PFSK-1 (cell line): ENCODE results near the gene CPA5.

ENCODE experiments used
- FOXP2 ChIP-seq: optimal IDR thresholded peaks from 2 replicates; pipeline ENCODE3; 2011; ENCODE audit warnings: borderline replicate concordance, control low read depth, inconsistent platforms; ENCODE audit not compliant: insufficient read depth; ENCODE audit errors: extremely low read length, extremely low read depth
- POLR2AphosphoS5 ChIP-seq: IDR thresholded peaks from 2 replicates; pipeline ENCODE4 v1.6.1; 2012; ENCODE audit warnings: low read depth, mild to moderate bottlenecking, control low read depth, low read length, moderate library complexity
- SIN3A ChIP-seq: IDR thresholded peaks from 2 replicates; pipeline ENCODE4 v1.6.1; 2012; ENCODE audit warnings: mild to moderate bottlenecking, low read length, moderate library complexity, borderline replicate concordance; ENCODE audit not compliant: insufficient read depth
- TAF1 ChIP-seq: IDR thresholded peaks from 2 replicates; pipeline ENCODE4 v1.6.1; 2012; ENCODE audit warnings: low read length, control low read depth, borderline replicate concordance; ENCODE audit not compliant: insufficient read depth
- TF ChIP-seq, protein P1 (sequence below), 2 experiments: IDR thresholded peaks; 2 replicates each; pipeline versions ENCODE4 v1.6.1 to v1.8.0; 2011 to 2012; ENCODE audit warnings: low read depth in 2 of 2, low read length in 2 of 2, control low read depth in 1 of 2, inconsistent platforms in 1 of 2, mild to moderate bottlenecking in 1 of 2, moderate library complexity in 1 of 2; ENCODE audit not compliant: insufficient read depth in 1 of 2

The CPA5 gene

DNA sequence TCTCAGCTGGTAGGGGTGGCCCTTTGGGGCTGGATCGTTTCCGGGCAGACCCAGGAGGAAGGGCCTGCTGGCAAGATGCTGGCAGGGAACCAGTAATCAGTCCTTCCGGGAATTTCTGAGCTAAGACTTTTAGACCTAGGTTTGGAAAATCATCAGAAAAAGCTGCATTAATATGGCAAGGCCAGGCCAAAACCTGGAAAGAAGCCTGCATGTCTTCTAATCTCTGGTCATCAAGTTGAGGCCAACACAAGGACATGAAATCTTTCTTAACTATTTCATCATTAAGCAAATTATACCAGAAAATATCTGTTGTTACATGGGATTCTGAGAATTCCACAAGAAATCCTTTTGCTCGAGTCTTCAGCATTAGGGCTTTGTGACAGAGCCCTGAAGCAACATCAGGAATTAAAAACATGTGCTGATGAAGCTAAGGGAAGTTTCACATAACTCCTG lies 55.5 kb downstream of the CPA5 start:
- TF ChIP-seq TAF1 (no peak), FOXP2 (no peak), POLR2AphosphoS5 (no peak), SIN3A (no peak)
- TF ChIP-seq, protein P1, sequence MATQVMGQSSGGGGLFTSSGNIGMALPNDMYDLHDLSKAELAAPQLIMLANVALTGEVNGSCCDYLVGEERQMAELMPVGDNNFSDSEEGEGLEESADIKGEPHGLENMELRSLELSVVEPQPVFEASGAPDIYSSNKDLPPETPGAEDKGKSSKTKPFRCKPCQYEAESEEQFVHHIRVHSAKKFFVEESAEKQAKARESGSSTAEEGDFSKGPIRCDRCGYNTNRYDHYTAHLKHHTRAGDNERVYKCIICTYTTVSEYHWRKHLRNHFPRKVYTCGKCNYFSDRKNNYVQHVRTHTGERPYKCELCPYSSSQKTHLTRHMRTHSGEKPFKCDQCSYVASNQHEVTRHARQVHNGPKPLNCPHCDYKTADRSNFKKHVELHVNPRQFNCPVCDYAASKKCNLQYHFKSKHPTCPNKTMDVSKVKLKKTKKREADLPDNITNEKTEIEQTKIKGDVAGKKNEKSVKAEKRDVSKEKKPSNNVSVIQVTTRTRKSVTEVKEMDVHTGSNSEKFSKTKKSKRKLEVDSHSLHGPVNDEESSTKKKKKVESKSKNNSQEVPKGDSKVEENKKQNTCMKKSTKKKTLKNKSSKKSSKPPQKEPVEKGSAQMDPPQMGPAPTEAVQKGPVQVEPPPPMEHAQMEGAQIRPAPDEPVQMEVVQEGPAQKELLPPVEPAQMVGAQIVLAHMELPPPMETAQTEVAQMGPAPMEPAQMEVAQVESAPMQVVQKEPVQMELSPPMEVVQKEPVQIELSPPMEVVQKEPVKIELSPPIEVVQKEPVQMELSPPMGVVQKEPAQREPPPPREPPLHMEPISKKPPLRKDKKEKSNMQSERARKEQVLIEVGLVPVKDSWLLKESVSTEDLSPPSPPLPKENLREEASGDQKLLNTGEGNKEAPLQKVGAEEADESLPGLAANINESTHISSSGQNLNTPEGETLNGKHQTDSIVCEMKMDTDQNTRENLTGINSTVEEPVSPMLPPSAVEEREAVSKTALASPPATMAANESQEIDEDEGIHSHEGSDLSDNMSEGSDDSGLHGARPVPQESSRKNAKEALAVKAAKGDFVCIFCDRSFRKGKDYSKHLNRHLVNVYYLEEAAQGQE (IDR thresholded peaks at IDR 0.05; ENCODE audit: insufficient read depth in 1 of 2, low read depth in 2 of 2, low read length in 2 of 2) = no peak

- TF ChIP-seq SIN3A (no peak), POLR2AphosphoS5 (no peak), TAF1 (no peak), FOXP2 (no peak)
- TF ChIP-seq, protein P1 (IDR thresholded peaks at IDR 0.05; ENCODE audit: insufficient read depth in 1 of 2, low read depth in 2 of 2, low read length in 2 of 2) = no peak
Measured at GRCh38 chr7:130401101-130401500, 56.5 kb downstream of the CPA5 start.

DNA sequence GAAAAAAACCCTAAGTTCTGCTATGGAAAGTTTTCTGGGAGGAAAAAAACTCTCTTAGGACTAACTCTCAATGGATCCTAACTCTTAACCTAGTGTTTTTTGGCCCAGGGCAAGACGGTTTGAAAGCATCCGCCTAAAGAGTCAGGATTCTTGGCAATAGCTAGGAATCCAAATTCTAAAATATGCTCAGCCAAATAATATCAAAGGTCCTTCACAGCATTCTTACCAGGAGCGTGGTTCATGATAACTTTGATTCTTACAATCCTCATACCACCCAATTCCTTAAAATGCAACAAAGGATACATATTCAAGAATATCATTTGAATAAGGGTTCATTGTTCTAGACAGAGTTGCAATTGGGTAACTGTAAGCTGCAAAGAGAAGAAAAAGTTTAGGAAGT lies 57.0 kb downstream of the CPA5 start:
- TF ChIP-seq SIN3A (no peak), TAF1 (no peak), POLR2AphosphoS5 (no peak), FOXP2 (no peak)
- TF ChIP-seq, protein P1 (IDR thresholded peaks at IDR 0.05; ENCODE audit: insufficient read depth in 1 of 2, low read depth in 2 of 2, low read length in 2 of 2) = no peak

DNA sequence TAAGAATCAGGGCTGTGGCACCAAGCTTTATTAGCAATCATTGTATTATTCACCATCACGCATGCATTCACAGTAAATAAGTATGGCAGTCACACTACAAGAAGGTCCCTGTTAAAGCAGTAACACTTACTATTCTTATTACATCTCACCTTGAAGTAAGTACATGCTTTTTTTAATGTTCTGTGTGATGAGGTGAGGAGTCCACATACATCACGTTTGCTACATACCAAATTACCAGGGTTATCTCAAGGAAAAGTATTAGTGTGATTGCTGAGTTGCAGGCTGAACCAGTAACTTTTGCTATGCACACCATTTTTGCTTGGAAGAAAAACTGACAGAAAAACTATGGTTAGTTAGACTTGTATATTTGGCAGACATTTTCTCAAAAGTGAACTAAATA lies 60.4 kb downstream of the CPA5 start:
- TF ChIP-seq POLR2AphosphoS5 = no peak
- TF ChIP-seq TAF1 = no peak
- TF ChIP-seq SIN3A = no peak
- TF ChIP-seq FOXP2 = no peak
- TF ChIP-seq, protein P1 (IDR thresholded peaks at IDR 0.05; ENCODE audit: insufficient read depth in 1 of 2, low read depth in 2 of 2, low read length in 2 of 2) = no peak
